HepG2 (cell line): ENCODE measurements around the gene KANSL3. TPM values are rescaled to one million over a fixed set of nuclear protein-coding genes. Genes with fewer than 3 reads are reported as not detected.

Experiments
- ATAC-seq: fragments of 200-7000 bp; cut with Tn5 transposase; 3 replicates; pipeline ENCODE4 v1.9.1; 2020; ENCODE audit warnings: mild to moderate bottlenecking, moderate library complexity
- BruUV-seq: library from RNA; stranded (reverse); fragments of 400-500 nt; replicated peaks from 2 replicates; lab custom pipeline; 2021; lab: Mats Ljungman, UMichigan
- CTCF ChIA-PET: fragments of 300-600 bp; formaldehyde crosslinking; extraction: SDS; loops from one replicate; lab custom pipeline; 2021; ENCODE audit warnings: low total read pairs, inconsistent platforms, low intra/inter-chr PET ratio; lab: Yijun Ruan, JAX
- POLR2A ChIA-PET: fragments of 350-600 bp; sonication (Branson Sonifier 250); formaldehyde crosslinking; loops from one replicate; lab custom pipeline; 2020; ENCODE audit warnings: antibody characterized with exemption, inconsistent platforms; lab: Yijun Ruan, JAX
- DNase-seq: peaks from one replicate; pipeline ENCODE4 v3.0.0-alpha.2; 2015; ENCODE audit warnings: low spot score
- FAIRE-seq: peaks from 3 replicates; lab custom pipeline; 2011; peaks lifted over from hg19 to GRCh38; lab: Jason Lieb, UNC
- H2AFZ ChIP-seq: one replicate; pipeline ENCODE4 v1.6.1; 2011; ENCODE audit warnings: low read length, inconsistent platforms
- H3K27ac ChIP-seq: fragments of 300-600 bp; 3 replicates; pipeline ENCODE4 v1.8.0; 2011; ENCODE audit warnings: mixed run types, mild to moderate bottlenecking, mixed read lengths, low read length, inconsistent platforms; ENCODE audit not compliant: insufficient read depth; ENCODE audit errors: extremely low read length
- H3K27me3 ChIP-seq, 2 experiments: fragments of 200-600 bp in 1 of 2; 2 replicates in 1 of 2; 3 replicates in 1 of 2; pipeline versions ENCODE4 v1.6.0 to v1.8.0; 2011; ENCODE audit warnings: low read length in 2 of 2, mild to moderate bottlenecking in 2 of 2, moderate library complexity in 2 of 2, inconsistent platforms in 1 of 2; ENCODE audit not compliant: insufficient read depth in 2 of 2, control insufficient read depth in 1 of 2
- H3K36me3 ChIP-seq, 2 experiments: fragments of 200-600 bp in 1 of 2; replicated peaks in 1 of 2; 2 replicates in 1 of 2; 3 replicates in 1 of 2; pipeline versions ENCODE4 v1.5.1 to v1.8.0; 2011; ENCODE audit warnings: low read length in 2 of 2, inconsistent platforms in 1 of 2; ENCODE audit not compliant: insufficient read depth in 2 of 2, control insufficient read depth in 1 of 2
- H3K4me1 ChIP-seq: 2 replicates; pipeline ENCODE4 v1.5.1; 2012; ENCODE audit warnings: low read length, inconsistent platforms; ENCODE audit not compliant: insufficient read depth
- H3K4me2 ChIP-seq: 2 replicates; pipeline ENCODE4 v1.6.0; 2011; ENCODE audit warnings: low read depth, low read length, inconsistent platforms
- H3K4me3 ChIP-seq, 3 experiments: fragments of 200-600 bp in 1 of 3; sonication (generic), shearing (Covaris generic) in 1 of 3; replicated peaks in 1 of 3; 2 replicates each; pipeline ENCODE4 v1.5.1; 2011 to 2016; ENCODE audit warnings: low read length in 3 of 3, inconsistent platforms in 2 of 3, low read depth in 2 of 3, mild to moderate bottlenecking in 2 of 3, control low read depth in 1 of 3, mixed read lengths in 1 of 3; ENCODE audit not compliant: insufficient read depth in 1 of 3
- H3K79me2 ChIP-seq: one replicate; pipeline ENCODE4 v1.6.1; 2011; ENCODE audit warnings: low read length, inconsistent platforms; ENCODE audit not compliant: insufficient read depth
- H3K9ac ChIP-seq: 2 replicates; pipeline ENCODE4 v1.6.0; 2011; ENCODE audit warnings: mild to moderate bottlenecking, low read depth, low read length, inconsistent platforms; ENCODE audit not compliant: insufficient read depth
- H3K9me3 ChIP-seq: 2 replicates; pipeline ENCODE4 v1.5.1; 2012; ENCODE audit warnings: mild to moderate bottlenecking, low read length
- H4K20me1 ChIP-seq: 2 replicates; pipeline ENCODE4 v1.6.0; 2011; ENCODE audit warnings: inconsistent platforms, mild to moderate bottlenecking, low read length, moderate library complexity; ENCODE audit not compliant: insufficient read depth
- CHCHD3 ChIP-seq: sonication (generic); formaldehyde crosslinking; IDR thresholded peaks from 2 replicates; pipeline ENCODE4 v1.8.0; 2022; ENCODE audit warnings: mild to moderate bottlenecking, missing genetic modification reagents, moderate library complexity
- GTF3A ChIP-seq: sonication (generic); formaldehyde crosslinking; conservative IDR thresholded peaks from 2 replicates; pipeline ENCODE4 v1.4.0; 2020; ENCODE audit warnings: mild to moderate bottlenecking, missing genetic modification reagents
- HMG20A ChIP-seq: IDR thresholded peaks from 2 replicates; pipeline ENCODE4 v1.6.1; 2016; ENCODE audit warnings: borderline replicate concordance
- KLF11 ChIP-seq: IDR thresholded peaks from 2 replicates; pipeline ENCODE4 v1.6.1; 2016; ENCODE audit warnings: missing compliant biosample characterization
- KMT2B ChIP-seq: IDR thresholded peaks from 2 replicates; pipeline ENCODE4 v1.6.1; 2016; ENCODE audit warnings: missing genetic modification reagents, missing compliant biosample characterization
- SRF ChIP-seq: IDR thresholded peaks from 2 replicates; pipeline ENCODE4 v1.6.1; 2011; ENCODE audit warnings: mild to moderate bottlenecking, low read depth, low read length, moderate library complexity
- ZNF614 ChIP-seq: IDR thresholded peaks from 2 replicates; pipeline ENCODE4 v1.6.1; 2018; ENCODE audit warnings: missing biosample characterization, missing genetic modification reagents, inconsistent platforms, borderline replicate concordance
- ZSCAN29 ChIP-seq: sonication (generic); formaldehyde crosslinking; conservative IDR thresholded peaks from 2 replicates; pipeline ENCODE4 v1.4.0; 2020; ENCODE audit warnings: mild to moderate bottlenecking, missing genetic modification reagents
- WGBS: methylation state at CpG from one replicate; pipeline ENCODE4 v1.1.6; 2017; ENCODE audit warnings: low lambda C conversion rate; 5-methylcytosine and 5-hydroxymethylcytosine counted together
- in situ Hi-C: cut with HindIII; loops from 2 replicates; pipeline ENCODE4 v1.10.0; 2017; ENCODE audit warnings: low pct_unique_long_range_greater_than_20kb; ENCODE audit not compliant: extremely low pct_ligation_motif_present
- intact Hi-C: fragments of 100-400 bp; cut with micrococcal nuclease; formaldehyde crosslinking; loops from one replicate; pipeline ENCODE4 v1.10.0; 2022; ENCODE audit not compliant: unreplicated experiment
- polyA plus RNA-seq, 8 experiments: library from polyadenylated mRNA; depleted of rRNA in 3 of 8; stranded (reverse) in 7 of 8; unstranded in 1 of 8; fragments of >200 nt; fragmentation: Illumina TruSeq in 4 of 8; extraction: Trizol in 4 of 8; gene quantifications; 2 replicates each; pipeline versions ENCODE4 v1.2.1 to v1.2.3, GENCODE V29; 2011 to 2016; ENCODE audit warnings: low read depth in 4 of 8, missing spikeins in 1 of 8, mixed read lengths in 1 of 8; ENCODE audit not compliant: insufficient read depth in 1 of 8
- total RNA-seq, 5 experiments: library from RNA; depleted of rRNA; stranded (reverse); fragments of >200 nt; fragmentation: Illumina TruSeq; extraction: Trizol; gene quantifications; 2 replicates each; pipeline ENCODE4 v1.2.3, GENCODE V29; 2016; ENCODE audit warnings: low read depth in 1 of 5
- TF ChIP-seq, protein P1 (sequence below): IDR thresholded peaks from 2 replicates; pipeline ENCODE4 v1.6.1; 2016; ENCODE audit warnings: missing compliant biosample characterization, missing genetic modification reagents, borderline replicate concordance
- TF ChIP-seq, protein P2 (sequence below): sonication (generic); formaldehyde crosslinking; IDR thresholded peaks from 2 replicates; pipeline ENCODE4 v1.4.0; 2020; ENCODE audit warnings: mild to moderate bottlenecking, missing genetic modification reagents
- TF ChIP-seq, protein P3 (sequence below): sonication (generic); formaldehyde crosslinking; IDR thresholded peaks from 2 replicates; pipeline ENCODE4; 2020; ENCODE audit warnings: missing genetic modification reagents, mild to moderate bottlenecking, borderline replicate concordance

The KANSL3 gene
- total and polyA plus RNA-seq, 2 of the 13 experiments (the other 11 are each of a cell fraction or from before 2014, with no cell fraction given), result 20.8 to 37.3 TPM

DNA sequence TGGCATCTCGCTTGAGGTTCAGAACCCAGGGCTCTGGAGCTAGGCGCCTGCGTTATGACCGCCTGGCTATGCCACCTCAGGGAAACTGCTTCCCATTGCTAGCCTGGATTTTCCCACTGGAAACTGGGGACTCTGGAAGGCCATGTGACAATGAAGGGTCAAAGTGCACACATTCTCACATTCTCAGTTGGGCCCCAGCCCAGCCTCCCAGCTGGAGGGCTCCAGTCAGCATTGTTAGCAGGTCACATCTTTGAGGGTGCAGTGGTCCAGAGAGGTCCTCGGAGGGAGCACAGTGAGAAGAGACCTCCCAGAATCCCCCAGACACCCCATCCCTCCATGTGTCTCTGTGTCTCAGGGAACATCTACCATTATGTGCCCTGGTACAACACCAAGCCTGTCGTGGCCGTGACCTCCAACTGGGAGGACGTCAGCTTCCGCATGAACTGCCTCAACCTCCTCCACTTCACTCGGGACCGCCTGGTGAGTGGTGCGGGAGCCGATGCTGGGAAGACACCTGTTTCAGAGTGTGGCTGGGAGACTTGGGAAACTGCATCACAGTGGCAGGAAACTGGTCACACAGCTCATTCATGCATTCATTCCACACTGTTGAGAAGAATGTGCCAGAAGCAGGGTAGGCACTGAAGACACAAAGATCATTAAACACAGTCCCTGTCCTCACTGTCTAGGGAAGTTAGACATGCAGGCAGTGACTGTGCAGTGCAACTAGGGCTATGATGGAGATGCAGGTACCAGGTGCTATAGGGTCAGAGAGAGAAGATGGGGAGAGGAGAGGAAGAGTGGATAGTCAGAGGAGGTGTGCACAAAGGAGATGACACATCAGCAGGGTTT, 46.1 kb upstream of the KANSL3 start (continued):
- TF ChIP-seq ZSCAN29 (CRISPR knock-in tag) (0 out of 2 replicates have a peak, but pooled peaks have one; percentile 44), KMT2B (CRISPR knock-in tag) (0 out of 2 replicates have a peak, but pooled peaks have one; percentile 35), GTF3A (no peak), ZNF614 (peak; percentile 72; the same call in 1 of the 2 replicates), KLF11 (0 out of 2 replicates have a peak, but pooled peaks have one; percentile 41), HMG20A (CRISPR knock-in tag) (peak; percentile 14; the same call in 1 of the 2 replicates)
- TF ChIP-seq, protein P1, sequence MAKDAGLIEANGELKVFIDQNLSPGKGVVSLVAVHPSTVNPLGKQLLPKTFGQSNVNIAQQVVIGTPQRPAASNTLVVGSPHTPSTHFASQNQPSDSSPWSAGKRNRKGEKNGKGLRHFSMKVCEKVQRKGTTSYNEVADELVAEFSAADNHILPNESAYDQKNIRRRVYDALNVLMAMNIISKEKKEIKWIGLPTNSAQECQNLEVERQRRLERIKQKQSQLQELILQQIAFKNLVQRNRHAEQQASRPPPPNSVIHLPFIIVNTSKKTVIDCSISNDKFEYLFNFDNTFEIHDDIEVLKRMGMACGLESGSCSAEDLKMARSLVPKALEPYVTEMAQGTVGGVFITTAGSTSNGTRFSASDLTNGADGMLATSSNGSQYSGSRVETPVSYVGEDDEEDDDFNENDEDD (CRISPR knock-in tag), result peak; percentile 69; the same call in 1 of the 2 replicates

DNA sequence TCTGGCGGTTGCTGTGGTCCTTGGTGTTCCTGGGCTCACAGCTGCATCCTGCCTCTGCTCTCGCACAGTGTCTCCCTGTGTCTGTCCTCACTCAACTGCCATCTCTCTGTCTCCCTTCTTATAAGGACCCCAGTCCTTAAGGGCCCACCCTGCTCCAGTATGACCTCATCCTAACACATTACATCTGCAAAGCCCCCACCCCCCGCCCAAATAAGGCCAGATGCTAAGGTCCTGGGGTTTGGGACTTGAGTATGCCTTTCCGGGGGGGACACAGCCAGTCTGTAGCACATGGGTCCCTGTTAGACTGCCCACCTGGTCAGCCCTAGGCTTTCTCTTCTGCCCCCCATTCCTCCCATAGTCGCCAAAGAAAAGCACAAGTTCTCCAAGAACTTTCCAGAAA, 45.2 kb upstream of the KANSL3 start:
- intact Hi-C loops, result no loop called here
- H4K20me1 ChIP-seq, result no peaks in the 10 kb centered on the region
- 0 out of 6 replicates have a peak overlapping the region, but pooled peaks of 1 of the 3 experiments have one; percentile 51 for H3K4me3 ChIP-seq
- CTCF ChIA-PET, result no interaction called here
- in situ Hi-C loops, result no loop called here
- peaks cover 3 to 21% of the 10 kb centered on the region in 2 experiments; a peak in 3 of 5 replicates for H3K27me3 ChIP-seq
- no peaks in the 10 kb centered on the region for H3K79me2 ChIP-seq
- BruUV-seq, result no TSS peak
- FAIRE-seq, result no peak
- no peak overlapping the region for H2AFZ ChIP-seq
- no peak for ATAC-seq
- no peak overlapping the region for H3K9ac ChIP-seq
- no peak for DNase-seq
- POLR2A ChIA-PET, result interaction anchor here (0.7 to 1.6 kb wide), 3 partner anchors 9 to 78 kb away, joined by 3 to 4 read pairs (median 4); partner anchors contain the start of gene CNNM4
- H3K4me1 ChIP-seq, result peaks cover 73% of the 10 kb centered on the region
- H3K4me2 ChIP-seq, result peak overlapping the region; percentile 91
- 77% methylated on average over 5 of the region's 5 CpGs for WGBS
- no peaks in the 10 kb centered on the region for H3K9me3 ChIP-seq
- TF ChIP-seq SRF (peak; percentile 71), CHCHD3 (CRISPR knock-in tag) (no peak)
- TF ChIP-seq, protein P2, sequence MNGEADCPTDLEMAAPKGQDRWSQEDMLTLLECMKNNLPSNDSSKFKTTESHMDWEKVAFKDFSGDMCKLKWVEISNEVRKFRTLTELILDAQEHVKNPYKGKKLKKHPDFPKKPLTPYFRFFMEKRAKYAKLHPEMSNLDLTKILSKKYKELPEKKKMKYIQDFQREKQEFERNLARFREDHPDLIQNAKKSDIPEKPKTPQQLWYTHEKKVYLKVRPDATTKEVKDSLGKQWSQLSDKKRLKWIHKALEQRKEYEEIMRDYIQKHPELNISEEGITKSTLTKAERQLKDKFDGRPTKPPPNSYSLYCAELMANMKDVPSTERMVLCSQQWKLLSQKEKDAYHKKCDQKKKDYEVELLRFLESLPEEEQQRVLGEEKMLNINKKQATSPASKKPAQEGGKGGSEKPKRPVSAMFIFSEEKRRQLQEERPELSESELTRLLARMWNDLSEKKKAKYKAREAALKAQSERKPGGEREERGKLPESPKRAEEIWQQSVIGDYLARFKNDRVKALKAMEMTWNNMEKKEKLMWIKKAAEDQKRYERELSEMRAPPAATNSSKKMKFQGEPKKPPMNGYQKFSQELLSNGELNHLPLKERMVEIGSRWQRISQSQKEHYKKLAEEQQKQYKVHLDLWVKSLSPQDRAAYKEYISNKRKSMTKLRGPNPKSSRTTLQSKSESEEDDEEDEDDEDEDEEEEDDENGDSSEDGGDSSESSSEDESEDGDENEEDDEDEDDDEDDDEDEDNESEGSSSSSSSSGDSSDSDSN (CRISPR knock-in tag), result 0 out of 2 replicates have a peak, but pooled peaks have one; percentile 1
- TF ChIP-seq, protein P3, sequence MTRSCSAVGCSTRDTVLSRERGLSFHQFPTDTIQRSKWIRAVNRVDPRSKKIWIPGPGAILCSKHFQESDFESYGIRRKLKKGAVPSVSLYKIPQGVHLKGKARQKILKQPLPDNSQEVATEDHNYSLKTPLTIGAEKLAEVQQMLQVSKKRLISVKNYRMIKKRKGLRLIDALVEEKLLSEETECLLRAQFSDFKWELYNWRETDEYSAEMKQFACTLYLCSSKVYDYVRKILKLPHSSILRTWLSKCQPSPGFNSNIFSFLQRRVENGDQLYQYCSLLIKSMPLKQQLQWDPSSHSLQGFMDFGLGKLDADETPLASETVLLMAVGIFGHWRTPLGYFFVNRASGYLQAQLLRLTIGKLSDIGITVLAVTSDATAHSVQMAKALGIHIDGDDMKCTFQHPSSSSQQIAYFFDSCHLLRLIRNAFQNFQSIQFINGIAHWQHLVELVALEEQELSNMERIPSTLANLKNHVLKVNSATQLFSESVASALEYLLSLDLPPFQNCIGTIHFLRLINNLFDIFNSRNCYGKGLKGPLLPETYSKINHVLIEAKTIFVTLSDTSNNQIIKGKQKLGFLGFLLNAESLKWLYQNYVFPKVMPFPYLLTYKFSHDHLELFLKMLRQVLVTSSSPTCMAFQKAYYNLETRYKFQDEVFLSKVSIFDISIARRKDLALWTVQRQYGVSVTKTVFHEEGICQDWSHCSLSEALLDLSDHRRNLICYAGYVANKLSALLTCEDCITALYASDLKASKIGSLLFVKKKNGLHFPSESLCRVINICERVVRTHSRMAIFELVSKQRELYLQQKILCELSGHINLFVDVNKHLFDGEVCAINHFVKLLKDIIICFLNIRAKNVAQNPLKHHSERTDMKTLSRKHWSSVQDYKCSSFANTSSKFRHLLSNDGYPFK (CRISPR knock-in tag), result 0 out of 2 replicates have a peak, but pooled peaks have one; percentile 3
- no peak overlapping the region for H3K27ac ChIP-seq
- no peaks in the 10 kb centered on the region for H3K36me3 ChIP-seq
